ENCODE data around the gene SNF8.
"Not testable (repeated sequence)": the region's sequence is repeated elsewhere in the genome, so short reads cannot be mapped to it uniquely, and the experiment has no call there.

SNF8 gene

DNA sequence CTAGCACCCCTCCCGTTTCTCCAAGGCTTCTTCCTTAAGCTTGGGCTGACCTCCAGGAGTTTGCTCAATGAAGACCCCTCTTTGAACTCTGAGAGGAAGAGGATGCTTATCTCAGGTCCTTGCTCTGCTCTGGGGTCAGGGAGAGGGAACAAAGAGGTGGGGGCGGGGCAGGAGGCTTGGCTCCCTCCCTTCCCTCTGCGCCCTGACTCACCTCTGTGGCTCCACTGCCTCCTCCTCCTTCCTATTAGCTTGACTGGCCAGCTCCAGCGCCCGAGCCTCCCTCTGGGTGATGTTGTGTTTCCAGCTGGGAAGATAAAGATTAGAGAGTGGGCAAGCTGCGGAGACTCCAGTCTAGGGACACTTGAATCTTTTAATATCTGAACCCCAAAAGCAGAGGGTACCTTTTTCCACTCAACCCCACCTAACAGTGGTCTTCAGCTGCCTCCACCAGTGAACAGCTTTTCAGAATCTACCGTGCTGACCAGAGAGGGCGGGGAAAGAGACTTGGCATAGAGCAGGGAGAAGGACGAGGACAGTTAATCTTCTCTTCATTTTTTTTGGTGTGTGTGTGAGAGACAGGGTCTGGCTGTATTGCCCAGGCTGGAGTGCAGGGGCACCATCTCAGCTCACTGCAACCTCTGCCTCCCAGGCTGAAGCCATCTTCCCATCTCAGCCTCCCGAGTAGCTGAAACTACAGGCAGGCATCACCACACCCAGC lies 17.0 kb upstream of the SNF8 start:
- no peak for DNase-seq
- Histone ChIP-seq H3K27me3 (replicated peaks in 2 of 5; ENCODE audit: control insufficient read depth in 4 of 5, insufficient read depth in 5 of 5, low read length in 4 of 5) (peaks cover 5 to 46% (median 15%) of the 10 kb centered on the region in 5 experiments), H3K4me3 (ENCODE audit: control insufficient read depth in 1 of 7, extremely low read depth in 1 of 7, insufficient read depth in 4 of 7, low read depth in 2 of 7, low read length in 6 of 7) (no peak overlapping the region), H3K4me1 (ENCODE audit: control extremely low read depth in 1 of 4, control insufficient read depth in 4 of 4, insufficient read depth in 4 of 4, low read length in 3 of 4) (no peaks in the 10 kb centered on the region), H3K36me3 (ENCODE audit: control insufficient read depth in 4 of 4, insufficient read depth in 4 of 4, low read length in 3 of 4) (no peaks in the 10 kb centered on the region), H3K27ac (ENCODE audit: insufficient read depth in 1 of 2, low read depth in 1 of 2, low read length in 2 of 2, poor library complexity in 1 of 2, severe bottlenecking in 2 of 2) (no peak overlapping the region), H3K9me3 (ENCODE audit: control extremely low read depth in 1 of 5, control insufficient read depth in 4 of 5, insufficient read depth in 2 of 5, low read depth in 1 of 5, low read length in 4 of 5) (no peaks in the 10 kb centered on the region)
- ChIA-PET POLR2A (no interaction called here), CTCF (interaction anchor here (1.4 kb wide), 1 partner anchor 11 kb away, joined by 3 read pairs; no protein-coding TSS in a partner anchor)
- 50% methylated on average over 3 of the region's 10 CpGs for WGBS (ENCODE audit: insufficient coverage)

DNA sequence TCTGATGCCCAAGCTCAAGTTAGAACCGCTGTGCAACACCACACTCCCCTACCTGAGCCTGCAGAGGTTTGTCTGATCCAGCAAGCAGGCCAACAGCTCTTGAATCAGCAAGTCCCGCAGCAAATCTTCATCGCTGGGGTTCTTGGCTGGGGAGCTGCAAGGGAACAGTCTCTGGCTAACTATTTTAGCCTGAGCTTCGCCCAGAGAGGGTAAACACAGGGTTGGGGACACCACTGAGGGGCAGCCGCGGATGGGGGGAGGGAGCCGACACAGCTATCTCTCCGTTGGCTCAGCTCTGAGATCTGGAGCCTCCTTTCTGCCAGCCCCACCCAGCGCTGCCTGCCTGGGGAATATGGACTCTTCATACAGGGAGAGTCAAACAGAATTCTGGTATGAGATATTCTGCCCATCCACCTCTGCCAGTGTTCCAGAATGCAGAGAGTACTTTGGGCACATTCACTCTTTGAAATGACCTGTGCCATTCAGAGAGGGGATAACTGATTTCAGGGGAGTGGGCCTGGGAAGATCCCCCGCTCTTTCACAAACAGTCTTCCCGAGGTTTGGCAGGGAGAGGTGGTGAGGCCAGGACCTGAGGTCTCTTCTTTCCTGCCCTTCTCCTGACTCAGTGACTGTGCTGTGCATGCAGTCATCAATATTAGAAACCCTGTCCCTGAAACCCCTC lies 16.3 kb upstream of the SNF8 start:
- no peak overlapping the region for H3K4me3 ChIP-seq (ENCODE audit: control insufficient read depth in 1 of 7, extremely low read depth in 1 of 7, insufficient read depth in 4 of 7, low read depth in 2 of 7, low read length in 6 of 7)
- no peaks in the 10 kb centered on the region for H3K9me3 ChIP-seq (ENCODE audit: control extremely low read depth in 1 of 5, control insufficient read depth in 4 of 5, insufficient read depth in 2 of 5, low read depth in 1 of 5, low read length in 4 of 5)
- no peaks in the 10 kb centered on the region for H3K36me3 ChIP-seq (ENCODE audit: control insufficient read depth in 4 of 4, insufficient read depth in 4 of 4, low read length in 3 of 4)
- POLR2A ChIA-PET, result no interaction called here
- DNase-seq, result no peak
- CTCF ChIA-PET, result interaction anchor here (1.2 to 1.4 kb wide), 2 partner anchors 11 to 12 kb away, joined by 3 to 4 read pairs; no protein-coding TSS in a partner anchor
- no peak overlapping the region for H3K27ac ChIP-seq (ENCODE audit: insufficient read depth in 1 of 2, low read depth in 1 of 2, low read length in 2 of 2, poor library complexity in 1 of 2, severe bottlenecking in 2 of 2)
- H3K27me3 ChIP-seq (replicated peaks in 2 of 5; ENCODE audit: control insufficient read depth in 4 of 5, insufficient read depth in 5 of 5, low read length in 4 of 5), result peaks cover 5 to 46% (median 15%) of the 10 kb centered on the region in 5 experiments
- 46% methylated on average over 10 of the region's 11 CpGs for WGBS (ENCODE audit: insufficient coverage)
- H3K4me1 ChIP-seq (ENCODE audit: control extremely low read depth in 1 of 4, control insufficient read depth in 4 of 4, insufficient read depth in 4 of 4, low read length in 3 of 4), result no peaks in the 10 kb centered on the region

DNA sequence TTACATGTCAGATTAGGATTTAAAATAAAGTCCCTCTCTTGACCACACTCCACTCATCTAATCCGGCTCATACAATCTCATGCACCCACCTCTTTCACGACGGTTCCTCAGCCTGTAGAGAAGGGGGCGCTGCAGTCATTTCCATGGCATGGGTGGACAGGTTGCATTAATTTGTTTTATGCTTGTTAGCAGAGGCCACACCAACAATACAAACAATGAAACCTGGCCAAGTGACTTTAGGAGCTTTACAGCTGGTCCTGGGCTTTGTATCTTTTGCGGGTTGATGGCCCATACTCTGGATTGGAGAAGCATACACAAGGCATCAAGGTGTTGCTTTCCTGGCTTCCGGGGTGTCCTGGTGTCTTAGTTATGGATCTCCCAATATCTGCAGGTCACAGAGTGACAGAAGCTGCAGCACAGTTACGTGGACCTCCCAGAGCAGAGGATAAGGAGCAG lies 9.7 kb upstream of the SNF8 start:
- H3K36me3 ChIP-seq (ENCODE audit: control insufficient read depth in 4 of 4, insufficient read depth in 4 of 4, low read length in 3 of 4), result no peaks in the 10 kb centered on the region
- peak; percentile 17 to 40 (median 28) for DNase-seq
- 83% methylated on average over 2 of the region's 7 CpGs for WGBS (ENCODE audit: insufficient coverage)
- CTCF ChIA-PET, result interaction anchor here (1.0 kb wide), 1 partner anchor 77 kb away, joined by 3 read pairs; no protein-coding TSS in a partner anchor
- no peak overlapping the region for H3K4me3 ChIP-seq (ENCODE audit: control insufficient read depth in 1 of 7, extremely low read depth in 1 of 7, insufficient read depth in 4 of 7, low read depth in 2 of 7, low read length in 6 of 7)
- H3K9me3 ChIP-seq (ENCODE audit: control extremely low read depth in 1 of 5, control insufficient read depth in 4 of 5, insufficient read depth in 2 of 5, low read depth in 1 of 5, low read length in 4 of 5), result no peaks in the 10 kb centered on the region
- peaks cover 2 to 24% (median 12%) of the 10 kb centered on the region in 5 experiments for H3K27me3 ChIP-seq (replicated peaks in 2 of 5; ENCODE audit: control insufficient read depth in 4 of 5, insufficient read depth in 5 of 5, low read length in 4 of 5)
- POLR2A ChIA-PET, result no interaction called here
- peaks cover 0 to 6% (median 0%) of the 10 kb centered on the region in 4 experiments for H3K4me1 ChIP-seq (ENCODE audit: control extremely low read depth in 1 of 4, control insufficient read depth in 4 of 4, insufficient read depth in 4 of 4, low read length in 3 of 4)
- no peak overlapping the region for H3K27ac ChIP-seq (ENCODE audit: insufficient read depth in 1 of 2, low read depth in 1 of 2, low read length in 2 of 2, poor library complexity in 1 of 2, severe bottlenecking in 2 of 2)

DNA sequence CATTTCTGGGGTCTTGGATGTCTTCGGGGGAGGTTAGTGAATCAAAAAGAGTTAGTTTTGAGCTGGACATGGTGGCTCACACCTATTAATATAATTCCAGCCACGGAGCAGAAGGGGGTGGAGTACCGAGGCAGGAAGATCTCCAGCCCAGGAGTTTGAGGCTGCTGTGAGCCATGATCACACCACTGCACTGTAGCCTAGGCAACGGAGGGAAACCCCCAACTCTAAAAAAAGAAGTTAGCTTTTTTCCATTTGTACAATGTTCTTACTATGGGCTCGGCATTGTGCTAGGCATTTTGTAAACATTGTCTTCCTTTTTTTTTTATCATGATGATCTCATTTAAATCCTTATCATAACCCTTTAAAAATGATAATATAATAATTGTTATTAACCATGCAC lies 8.3 kb upstream of the SNF8 start:
- H3K27ac ChIP-seq (ENCODE audit: insufficient read depth in 1 of 2, low read depth in 1 of 2, low read length in 2 of 2, poor library complexity in 1 of 2, severe bottlenecking in 2 of 2), result no peak overlapping the region
- no peaks in the 10 kb centered on the region for H3K36me3 ChIP-seq (ENCODE audit: control insufficient read depth in 4 of 4, insufficient read depth in 4 of 4, low read length in 3 of 4)
- H3K9me3 ChIP-seq (ENCODE audit: control extremely low read depth in 1 of 5, control insufficient read depth in 4 of 5, insufficient read depth in 2 of 5, low read depth in 1 of 5, low read length in 4 of 5), result no peaks in the 10 kb centered on the region
- DNase-seq, result peak in 2 of 3 donors; percentile 46 to 50
- H3K4me1 ChIP-seq (ENCODE audit: control extremely low read depth in 1 of 4, control insufficient read depth in 4 of 4, insufficient read depth in 4 of 4, low read length in 3 of 4), result peaks cover 0 to 6% (median 0%) of the 10 kb centered on the region in 4 experiments
- H3K4me3 ChIP-seq (ENCODE audit: control insufficient read depth in 1 of 7, extremely low read depth in 1 of 7, insufficient read depth in 4 of 7, low read depth in 2 of 7, low read length in 6 of 7), result no peak overlapping the region
- WGBS (ENCODE audit: insufficient coverage), result no CpG with 5 or more reads among the region's 5 CpGs
- ChIA-PET POLR2A (no interaction called here), CTCF (interaction anchor here (1.1 kb wide), 1 partner anchor 23 kb away, joined by 3 read pairs; no protein-coding TSS in a partner anchor)
- H3K27me3 ChIP-seq (replicated peaks in 2 of 5; ENCODE audit: control insufficient read depth in 4 of 5, insufficient read depth in 5 of 5, low read length in 4 of 5), result peaks cover 0 to 20% (median 8%) of the 10 kb centered on the region in 5 experiments

DNA sequence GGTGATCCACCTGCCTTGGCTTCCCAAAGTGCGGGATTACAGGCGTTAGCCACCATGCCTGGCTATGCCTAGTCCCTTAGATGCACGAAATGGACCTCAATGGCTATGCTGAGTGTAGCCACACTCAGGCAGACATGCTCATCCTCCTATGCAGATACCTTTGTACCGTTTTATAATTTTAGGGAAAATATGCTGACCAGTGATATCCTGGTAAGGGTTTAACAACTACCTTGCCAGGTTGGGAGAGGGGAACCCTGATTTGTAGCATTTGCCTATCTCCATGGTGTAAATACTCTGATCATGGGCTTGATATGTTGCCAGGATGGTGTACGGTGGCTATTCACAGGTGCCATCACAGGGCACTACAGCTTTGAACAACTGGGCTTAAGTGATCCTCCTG lies 6.9 kb upstream of the SNF8 start:
- 93% methylated on average over 5 of the region's 5 CpGs for WGBS (ENCODE audit: insufficient coverage)
- H3K27ac ChIP-seq (ENCODE audit: insufficient read depth in 1 of 2, low read depth in 1 of 2, low read length in 2 of 2, poor library complexity in 1 of 2, severe bottlenecking in 2 of 2), result no peak overlapping the region
- POLR2A ChIA-PET, result interaction anchor here (0.6 kb wide), 1 partner anchor 12 kb away, joined by 3 read pairs; no protein-coding TSS in a partner anchor
- no peak for DNase-seq
- H3K9me3 ChIP-seq (ENCODE audit: control extremely low read depth in 1 of 5, control insufficient read depth in 4 of 5, insufficient read depth in 2 of 5, low read depth in 1 of 5, low read length in 4 of 5), result no peaks in the 10 kb centered on the region
- H3K36me3 ChIP-seq (ENCODE audit: control insufficient read depth in 4 of 4, insufficient read depth in 4 of 4, low read length in 3 of 4), result no peaks in the 10 kb centered on the region
- H3K4me3 ChIP-seq (ENCODE audit: control insufficient read depth in 1 of 7, extremely low read depth in 1 of 7, insufficient read depth in 4 of 7, low read depth in 2 of 7, low read length in 6 of 7), result no peak overlapping the region
- CTCF ChIA-PET, result interaction anchor here (0.6 kb wide), 1 partner anchor 132 kb away, joined by 3 read pairs; no protein-coding TSS in a partner anchor
- H3K27me3 ChIP-seq (replicated peaks in 2 of 5; ENCODE audit: control insufficient read depth in 4 of 5, insufficient read depth in 5 of 5, low read length in 4 of 5), result peaks cover 0 to 22% (median 7%) of the 10 kb centered on the region in 5 experiments
- peaks cover 0 to 6% (median 0%) of the 10 kb centered on the region in 4 experiments for H3K4me1 ChIP-seq (ENCODE audit: control extremely low read depth in 1 of 4, control insufficient read depth in 4 of 4, insufficient read depth in 4 of 4, low read length in 3 of 4)

DNA sequence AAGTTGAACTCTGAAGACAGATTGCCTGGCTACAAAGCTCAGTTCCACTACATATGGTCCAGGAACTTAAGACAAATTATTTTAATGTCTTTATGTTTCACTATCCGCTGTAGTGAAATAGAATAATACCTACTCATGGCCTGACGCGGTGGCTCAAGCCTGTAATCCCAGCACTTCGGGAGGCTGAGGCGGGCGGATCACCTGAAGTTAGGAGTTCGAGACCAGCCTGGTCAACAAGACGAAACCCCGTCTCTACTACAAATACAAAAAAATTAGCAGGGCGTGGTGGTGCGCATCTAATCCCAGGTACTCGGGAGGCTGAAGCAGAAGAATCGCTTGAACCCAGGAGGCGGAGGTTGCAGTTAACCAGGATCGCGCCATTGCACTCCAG lies 614 bp upstream of the SNF8 start:
- H3K9me3 ChIP-seq (ENCODE audit: control extremely low read depth in 1 of 5, control insufficient read depth in 4 of 5, insufficient read depth in 2 of 5, low read depth in 1 of 5, low read length in 4 of 5); POLR2A ChIA-PET; CTCF ChIA-PET; H3K27me3 ChIP-seq (replicated peaks in 2 of 5; ENCODE audit: control insufficient read depth in 4 of 5, insufficient read depth in 5 of 5, low read length in 4 of 5); DNase-seq: not testable (repeated sequence)
- H3K4me3 ChIP-seq (ENCODE audit: control insufficient read depth in 1 of 7, extremely low read depth in 1 of 7, insufficient read depth in 4 of 7, low read depth in 2 of 7, low read length in 6 of 7), result peak overlapping the region in 6 of 7 experiments; percentile 76 to 99 (median 98)
- H3K27ac ChIP-seq (ENCODE audit: insufficient read depth in 1 of 2, low read depth in 1 of 2, low read length in 2 of 2, poor library complexity in 1 of 2, severe bottlenecking in 2 of 2), result peak overlapping the region in 1 of 2 experiments; percentile 94
- peaks cover 7 to 14% (median 13%) of the 10 kb centered on the region in 4 experiments for H3K4me1 ChIP-seq (ENCODE audit: control extremely low read depth in 1 of 4, control insufficient read depth in 4 of 4, insufficient read depth in 4 of 4, low read length in 3 of 4)
- peaks cover 0 to 11% (median 6%) of the 10 kb centered on the region in 4 experiments for H3K36me3 ChIP-seq (ENCODE audit: control insufficient read depth in 4 of 4, insufficient read depth in 4 of 4, low read length in 3 of 4)
- WGBS (ENCODE audit: insufficient coverage), result 98% methylated on average over 9 of the region's 16 CpGs
